Panc1 (cell line): Measurements from ENCODE around the gene HMG20B. TPM values are rescaled to one million over a fixed set of nuclear protein-coding genes. Genes with fewer than 3 reads are reported as not detected.
"Not testable (repeated sequence)": the region's sequence is repeated elsewhere in the genome, so short reads cannot be mapped to it uniquely, and the experiment has no call there.

Source experiments
- ATAC-seq: fragments of 200-7000 bp; cut with Tn5 transposase; 2 replicates; pipeline ENCODE4 v1.9.1; 2020; ENCODE audit warnings: mild to moderate bottlenecking, moderate library complexity
- BruUV-seq: library from RNA; stranded (reverse); fragments of 400-500 nt; replicated peaks from 2 replicates; lab custom pipeline; 2021; lab: Mats Ljungman, UMichigan
- CTCF ChIA-PET: fragments of 300-600 bp; sonication (Branson Sonifier 250); formaldehyde crosslinking; loops from one replicate; lab custom pipeline; 2022; ENCODE audit warnings: antibody characterized with exemption; lab: Charles Lee
- POLR2A ChIA-PET: fragments of 300-600 bp; sonication (Branson Sonifier 250); formaldehyde crosslinking; loops from one replicate; lab custom pipeline; 2022; ENCODE audit warnings: antibody characterized with exemption; lab: Charles Lee
- DNase-seq: peaks from one replicate; pipeline ENCODE4 v3.0.0-alpha.2; 2010; ENCODE audit warnings: low read depth, low spot score
- H3K27ac ChIP-seq: 2 replicates; pipeline ENCODE4 v1.5.1; 2011; ENCODE audit warnings: mild to moderate bottlenecking, low read length, inconsistent platforms
- H3K27me3 ChIP-seq: fragments of 200-500 bp; sonication (Bioruptor generic); 2 replicates; pipeline ENCODE4 v1.6.0; 2014; ENCODE audit warnings: low read length, inconsistent platforms; ENCODE audit not compliant: control insufficient read depth, insufficient read depth
- H3K36me3 ChIP-seq: fragments of 200-500 bp; sonication (Bioruptor generic); 2 replicates; pipeline ENCODE4 v1.5.1; 2014; ENCODE audit warnings: inconsistent platforms, mild to moderate bottlenecking, low read length, moderate library complexity; ENCODE audit not compliant: control insufficient read depth, insufficient read depth
- H3K4me1 ChIP-seq: 2 replicates; pipeline ENCODE4 v1.5.1; 2011; ENCODE audit warnings: inconsistent platforms, mild to moderate bottlenecking, low read length, moderate library complexity; ENCODE audit not compliant: control insufficient read depth, insufficient read depth
- H3K4me3 ChIP-seq, 2 experiments: 2 replicates each; pipeline ENCODE4 v1.5.1; 2011 to 2012; ENCODE audit warnings: low read depth in 2 of 2, low read length in 2 of 2, mild to moderate bottlenecking in 2 of 2, inconsistent platforms in 1 of 2, moderate library complexity in 1 of 2
- H3K9me3 ChIP-seq: fragments of 200-500 bp; sonication (Bioruptor generic); 2 replicates; pipeline ENCODE4 v1.5.1; 2014; ENCODE audit warnings: low read depth, mild to moderate bottlenecking, inconsistent platforms, low read length, moderate library complexity; ENCODE audit not compliant: control insufficient read depth, insufficient read depth
- POLR2AphosphoS5 ChIP-seq: IDR thresholded peaks from 2 replicates; pipeline ENCODE4 v1.6.1; 2012; ENCODE audit warnings: mild to moderate bottlenecking, low read depth, low read length, moderate library complexity
- SIN3A ChIP-seq: IDR thresholded peaks from 2 replicates; pipeline ENCODE4 v1.6.1; 2012; ENCODE audit warnings: low read depth, mild to moderate bottlenecking, low read length, moderate library complexity, borderline replicate concordance; ENCODE audit not compliant: insufficient read depth
- TCF7L2 ChIP-seq: IDR thresholded peaks from 2 replicates; pipeline ENCODE4 v1.6.1; 2011; ENCODE audit warnings: mild to moderate bottlenecking, low read depth, low read length, inconsistent platforms
- in situ Hi-C: cut with HindIII; loops from 2 replicates; pipeline ENCODE4 v1.10.0; 2016; ENCODE audit warnings: low sequenced_read_pairs, low pct_unique_long_range_greater_than_20kb
- intact Hi-C: fragments of 100-400 bp; cut with micrococcal nuclease; formaldehyde crosslinking; loops from one replicate; pipeline ENCODE4 v1.10.0; 2022; ENCODE audit not compliant: unreplicated experiment
- total RNA-seq: library from RNA; stranded (reverse); gene quantifications from one replicate; pipeline ENCODE4 v1.2.1, GENCODE V29; 2021; ENCODE audit not compliant: unreplicated experiment
- TF ChIP-seq, protein P1 (sequence below): fragments of 450-650 bp; IDR thresholded peaks from 2 replicates; pipeline ENCODE4 v1.5.1; 2017; ENCODE audit warnings: mild to moderate bottlenecking
- TF ChIP-seq, protein P2 (sequence below), 2 experiments: IDR thresholded peaks; 2 replicates each; pipeline ENCODE4 v1.6.1; 2011 to 2012; ENCODE audit warnings: low read depth in 2 of 2, control low read depth in 1 of 2, low read length in 1 of 2, mild to moderate bottlenecking in 1 of 2, moderate library complexity in 1 of 2; ENCODE audit not compliant: insufficient read depth in 1 of 2

The HMG20B gene
- total RNA-seq, 1 experiment from 2014 or later = 74.7 TPM

DNA sequence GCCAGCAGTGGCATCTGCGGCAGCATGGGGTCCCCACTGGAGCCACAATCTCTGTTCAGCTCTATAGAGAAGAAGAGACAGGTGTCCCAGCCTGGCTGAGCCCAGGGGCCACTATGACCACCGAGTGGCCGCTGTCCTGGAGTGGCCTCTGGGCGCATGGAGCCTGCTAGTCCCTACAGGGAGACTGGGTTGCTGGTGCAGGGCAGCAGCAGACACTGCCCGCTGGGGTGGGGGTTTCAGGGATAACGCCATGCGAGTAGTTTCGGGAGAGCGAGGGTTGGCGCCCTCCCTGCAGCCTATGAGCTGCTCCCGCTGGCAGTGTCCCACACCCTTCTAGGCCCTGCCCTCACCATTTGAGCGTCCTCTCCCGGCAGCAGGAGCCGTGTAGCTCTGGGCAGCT is 44.7 kb upstream of the HMG20B start:
- ChIA-PET CTCF (no interaction called here), POLR2A (no interaction called here)
- DNase-seq (no peak), ATAC-seq (no peak)
- H3K27ac ChIP-seq = no peak overlapping the region
- H3K4me3 ChIP-seq = no peak overlapping the region
- H3K9me3 ChIP-seq = no peaks in the 10 kb centered on the region
- no peaks in the 10 kb centered on the region for H3K4me1 ChIP-seq
- intact Hi-C loops (no loop called here), in situ Hi-C loops (no loop called here)
- TF ChIP-seq SIN3A (no peak), TCF7L2 (no peak), POLR2AphosphoS5 (no peak)
- TF ChIP-seq, protein P1, sequence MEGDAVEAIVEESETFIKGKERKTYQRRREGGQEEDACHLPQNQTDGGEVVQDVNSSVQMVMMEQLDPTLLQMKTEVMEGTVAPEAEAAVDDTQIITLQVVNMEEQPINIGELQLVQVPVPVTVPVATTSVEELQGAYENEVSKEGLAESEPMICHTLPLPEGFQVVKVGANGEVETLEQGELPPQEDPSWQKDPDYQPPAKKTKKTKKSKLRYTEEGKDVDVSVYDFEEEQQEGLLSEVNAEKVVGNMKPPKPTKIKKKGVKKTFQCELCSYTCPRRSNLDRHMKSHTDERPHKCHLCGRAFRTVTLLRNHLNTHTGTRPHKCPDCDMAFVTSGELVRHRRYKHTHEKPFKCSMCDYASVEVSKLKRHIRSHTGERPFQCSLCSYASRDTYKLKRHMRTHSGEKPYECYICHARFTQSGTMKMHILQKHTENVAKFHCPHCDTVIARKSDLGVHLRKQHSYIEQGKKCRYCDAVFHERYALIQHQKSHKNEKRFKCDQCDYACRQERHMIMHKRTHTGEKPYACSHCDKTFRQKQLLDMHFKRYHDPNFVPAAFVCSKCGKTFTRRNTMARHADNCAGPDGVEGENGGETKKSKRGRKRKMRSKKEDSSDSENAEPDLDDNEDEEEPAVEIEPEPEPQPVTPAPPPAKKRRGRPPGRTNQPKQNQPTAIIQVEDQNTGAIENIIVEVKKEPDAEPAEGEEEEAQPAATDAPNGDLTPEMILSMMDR = no peak
- TF ChIP-seq, protein P2, sequence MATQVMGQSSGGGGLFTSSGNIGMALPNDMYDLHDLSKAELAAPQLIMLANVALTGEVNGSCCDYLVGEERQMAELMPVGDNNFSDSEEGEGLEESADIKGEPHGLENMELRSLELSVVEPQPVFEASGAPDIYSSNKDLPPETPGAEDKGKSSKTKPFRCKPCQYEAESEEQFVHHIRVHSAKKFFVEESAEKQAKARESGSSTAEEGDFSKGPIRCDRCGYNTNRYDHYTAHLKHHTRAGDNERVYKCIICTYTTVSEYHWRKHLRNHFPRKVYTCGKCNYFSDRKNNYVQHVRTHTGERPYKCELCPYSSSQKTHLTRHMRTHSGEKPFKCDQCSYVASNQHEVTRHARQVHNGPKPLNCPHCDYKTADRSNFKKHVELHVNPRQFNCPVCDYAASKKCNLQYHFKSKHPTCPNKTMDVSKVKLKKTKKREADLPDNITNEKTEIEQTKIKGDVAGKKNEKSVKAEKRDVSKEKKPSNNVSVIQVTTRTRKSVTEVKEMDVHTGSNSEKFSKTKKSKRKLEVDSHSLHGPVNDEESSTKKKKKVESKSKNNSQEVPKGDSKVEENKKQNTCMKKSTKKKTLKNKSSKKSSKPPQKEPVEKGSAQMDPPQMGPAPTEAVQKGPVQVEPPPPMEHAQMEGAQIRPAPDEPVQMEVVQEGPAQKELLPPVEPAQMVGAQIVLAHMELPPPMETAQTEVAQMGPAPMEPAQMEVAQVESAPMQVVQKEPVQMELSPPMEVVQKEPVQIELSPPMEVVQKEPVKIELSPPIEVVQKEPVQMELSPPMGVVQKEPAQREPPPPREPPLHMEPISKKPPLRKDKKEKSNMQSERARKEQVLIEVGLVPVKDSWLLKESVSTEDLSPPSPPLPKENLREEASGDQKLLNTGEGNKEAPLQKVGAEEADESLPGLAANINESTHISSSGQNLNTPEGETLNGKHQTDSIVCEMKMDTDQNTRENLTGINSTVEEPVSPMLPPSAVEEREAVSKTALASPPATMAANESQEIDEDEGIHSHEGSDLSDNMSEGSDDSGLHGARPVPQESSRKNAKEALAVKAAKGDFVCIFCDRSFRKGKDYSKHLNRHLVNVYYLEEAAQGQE (IDR thresholded peaks at IDR 0.05; ENCODE audit: insufficient read depth in 1 of 2, low read depth in 2 of 2, low read length in 1 of 2) = no peak
- no peaks in the 10 kb centered on the region for H3K36me3 ChIP-seq
- no TSS peak for BruUV-seq
- H3K27me3 ChIP-seq = no peaks in the 10 kb centered on the region

GRCh38 chr19:3528539-3529211 is 44.1 kb upstream of the HMG20B start:
- POLR2A ChIA-PET = no interaction called here
- BruUV-seq = no TSS peak
- Histone ChIP-seq H3K27ac (no peak overlapping the region), H3K4me3 (no peak overlapping the region), H3K4me1 (no peaks in the 10 kb centered on the region), H3K36me3 (no peaks in the 10 kb centered on the region), H3K9me3 (no peaks in the 10 kb centered on the region), H3K27me3 (no peaks in the 10 kb centered on the region)
- DNase-seq (no peak), ATAC-seq (no peak)
- TF ChIP-seq, protein P2 (IDR thresholded peaks at IDR 0.05; ENCODE audit: insufficient read depth in 1 of 2, low read depth in 2 of 2, low read length in 1 of 2) = no peak
- TF ChIP-seq POLR2AphosphoS5 (no peak), TCF7L2 (no peak), SIN3A (no peak)
- TF ChIP-seq, protein P1 = no peak
- CTCF ChIA-PET = no interaction called here
- in situ Hi-C loops = no loop called here
- intact Hi-C loops = no loop called here

DNA sequence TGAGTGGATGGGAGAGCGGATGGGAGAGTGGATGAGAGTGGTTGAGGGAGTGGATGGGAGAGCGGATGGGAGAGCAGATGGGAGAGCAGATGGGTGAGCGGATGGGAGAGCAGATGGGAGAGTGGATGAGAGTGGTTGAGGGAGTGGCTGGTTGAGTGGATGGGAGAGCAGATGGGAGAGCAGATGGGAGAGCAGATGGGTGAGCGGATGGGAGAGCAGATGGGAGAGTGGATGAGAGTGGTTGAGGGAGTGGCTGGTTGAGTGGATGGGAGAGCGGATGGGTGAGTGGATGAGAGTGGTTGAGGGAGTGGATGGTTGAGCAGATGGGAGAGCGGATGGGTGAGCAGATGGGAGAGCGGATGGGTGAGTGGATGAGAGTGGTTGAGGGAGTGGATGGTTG is 43.4 kb upstream of the HMG20B start:
- H3K27me3 ChIP-seq, in situ Hi-C loops, intact Hi-C loops, BruUV-seq, ATAC-seq, H3K4me3 ChIP-seq, H3K4me1 ChIP-seq, POLR2A ChIA-PET, CTCF ChIA-PET, H3K36me3 ChIP-seq, H3K27ac ChIP-seq, H3K9me3 ChIP-seq, DNase-seq: not testable (repeated sequence)
